ENCODE results near the gene PDIK1L.

Gene PDIK1L

DNA sequence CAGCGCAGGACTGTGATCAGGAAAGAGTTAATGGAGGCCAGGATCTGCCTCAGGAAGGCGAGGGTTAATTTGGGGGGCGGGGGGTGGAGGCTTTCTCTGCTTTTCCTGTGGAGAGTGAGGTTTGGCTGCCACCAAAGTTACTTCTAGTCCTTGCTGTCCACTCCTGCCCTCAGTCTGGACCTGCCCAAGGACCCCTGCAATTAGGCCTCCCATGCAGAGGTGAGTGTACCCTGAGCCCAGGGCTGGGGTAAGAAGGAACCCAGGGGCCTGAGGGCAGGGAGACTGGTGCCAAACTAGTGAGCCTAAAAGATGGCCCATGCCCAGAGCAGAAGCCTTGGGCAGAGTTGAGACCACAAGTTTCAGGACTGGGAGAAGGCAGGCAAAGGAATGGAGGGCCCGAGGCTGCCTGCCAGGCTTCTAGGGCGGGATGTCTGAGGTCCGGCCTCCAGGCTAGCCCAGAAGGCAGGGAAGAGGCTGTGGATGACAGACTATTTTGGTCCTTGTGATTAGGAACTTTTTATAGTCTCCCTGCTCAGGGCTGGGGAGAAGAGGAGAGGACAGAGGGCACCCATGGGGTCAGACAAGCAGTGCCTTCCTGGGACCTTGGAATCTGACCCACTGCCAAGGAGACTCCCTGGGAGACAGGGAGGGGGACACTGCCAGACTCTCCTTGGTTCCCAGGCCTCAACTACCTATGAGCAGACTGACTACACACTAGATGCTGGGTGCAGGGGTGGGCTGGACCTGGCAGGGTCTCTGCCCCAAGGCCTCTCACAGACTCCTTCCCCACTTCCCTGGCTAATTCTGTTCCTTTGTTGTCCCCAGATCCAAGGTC is 47.5 kb downstream of the PDIK1L start, which contains the start of gene FAM110D:
Gene FAM110D, plus strand, starts transcription at position 172 of the 835 bp plus-strand sequence. CDS start 2,213 bp downstream, outside the sequence.
- in situ Hi-C loops (cut with MboI; ENCODE audit: low sequenced_read_pairs): loop anchor here (5.0 kb wide), 1 partner anchor 117 kb away; no protein-coding TSS in a partner anchor
- no peak for DNase-seq (ENCODE audit: low spot score in 2 of 2)
- Histone ChIP-seq H3K4me1 (peaks cover 19% of the 10 kb centered on the region), H3K27me3 (ENCODE audit: low read depth) (no peaks in the 10 kb centered on the region), H3K9me3 (no peaks in the 10 kb centered on the region), H3K4me3 (no peak within 1 kb of the TSS), H3K36me3 (replicated peaks) (no peaks in the 10 kb centered on the region)

GRCh38 chr1:26159743-26160039 is 48.1 kb downstream of the PDIK1L start:
- in situ Hi-C loops (cut with MboI; ENCODE audit: low sequenced_read_pairs): loop anchor here (5.0 kb wide), 1 partner anchor 117 kb away; no protein-coding TSS in a partner anchor
- Histone ChIP-seq H3K36me3 (replicated peaks) (no peaks in the 10 kb centered on the region), H3K27me3 (ENCODE audit: low read depth) (no peaks in the 10 kb centered on the region), H3K4me1 (peaks cover 23% of the 10 kb centered on the region), H3K4me3 (no peak overlapping the region), H3K9me3 (no peaks in the 10 kb centered on the region)
- DNase-seq (ENCODE audit: low spot score in 2 of 2): no peak

- in situ Hi-C loops (cut with MboI; ENCODE audit: low sequenced_read_pairs): no loop called here
- Histone ChIP-seq H3K4me1 (peaks cover 18% of the 10 kb centered on the region), H3K27me3 (ENCODE audit: low read depth) (no peaks in the 10 kb centered on the region), H3K4me3 (no peak overlapping the region), H3K9me3 (no peaks in the 10 kb centered on the region), H3K36me3 (replicated peaks) (no peaks in the 10 kb centered on the region)
- DNase-seq (ENCODE audit: low spot score in 2 of 2): no peak
These were observed 49.1 kb downstream of the PDIK1L start for GRCh38 chr1:26160527-26161414.

DNA sequence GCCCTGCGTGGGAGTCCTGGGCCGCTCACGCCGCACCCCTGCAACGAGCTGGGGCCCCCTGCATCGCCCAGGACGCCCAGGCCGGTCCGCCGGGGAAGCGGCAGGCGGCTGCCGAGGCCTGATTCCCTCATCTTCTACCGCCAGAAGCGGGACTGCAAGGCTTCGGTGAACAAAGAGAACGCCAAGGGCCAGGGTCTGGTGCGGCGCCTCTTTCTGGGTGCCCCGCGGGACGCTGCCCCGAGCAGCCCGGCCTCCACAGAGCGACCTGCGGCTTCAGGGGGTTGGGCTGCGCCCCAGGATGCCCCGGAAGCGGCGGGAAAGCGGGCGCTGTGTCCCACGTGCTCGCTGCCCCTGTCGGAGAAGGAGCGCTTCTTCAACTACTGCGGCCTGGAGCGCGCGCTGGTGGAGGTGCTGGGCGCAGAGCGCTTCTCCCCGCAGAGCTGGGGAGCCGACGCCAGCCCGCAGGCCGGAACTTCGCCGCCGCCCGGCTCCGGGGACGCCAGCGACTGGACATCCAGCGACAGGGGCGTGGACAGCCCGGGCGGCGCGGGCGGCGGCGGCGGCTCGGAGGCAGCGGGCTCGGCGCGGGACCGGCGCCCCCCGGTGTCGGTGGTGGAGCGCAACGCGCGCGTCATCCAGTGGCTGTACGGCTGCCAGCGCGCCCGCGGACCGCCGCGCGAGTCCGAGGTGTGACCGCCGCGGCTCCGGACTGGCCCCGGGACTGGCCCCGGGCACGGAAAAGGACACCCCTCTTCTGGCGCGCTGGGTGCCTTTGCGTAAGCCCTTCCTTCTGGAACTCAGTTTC is 50.0 kb downstream of the PDIK1L start:
- Histone ChIP-seq H3K36me3 (replicated peaks) (no peaks in the 10 kb centered on the region), H3K9me3 (no peaks in the 10 kb centered on the region), H3K27me3 (ENCODE audit: low read depth) (no peaks in the 10 kb centered on the region), H3K4me1 (peaks cover 16% of the 10 kb centered on the region), H3K4me3 (peak overlapping the region; percentile 27)
- DNase-seq (ENCODE audit: low spot score in 2 of 2): peak in 1 of 2 experiments; percentile 71
- in situ Hi-C loops (cut with MboI; ENCODE audit: low sequenced_read_pairs): no loop called here

DNA sequence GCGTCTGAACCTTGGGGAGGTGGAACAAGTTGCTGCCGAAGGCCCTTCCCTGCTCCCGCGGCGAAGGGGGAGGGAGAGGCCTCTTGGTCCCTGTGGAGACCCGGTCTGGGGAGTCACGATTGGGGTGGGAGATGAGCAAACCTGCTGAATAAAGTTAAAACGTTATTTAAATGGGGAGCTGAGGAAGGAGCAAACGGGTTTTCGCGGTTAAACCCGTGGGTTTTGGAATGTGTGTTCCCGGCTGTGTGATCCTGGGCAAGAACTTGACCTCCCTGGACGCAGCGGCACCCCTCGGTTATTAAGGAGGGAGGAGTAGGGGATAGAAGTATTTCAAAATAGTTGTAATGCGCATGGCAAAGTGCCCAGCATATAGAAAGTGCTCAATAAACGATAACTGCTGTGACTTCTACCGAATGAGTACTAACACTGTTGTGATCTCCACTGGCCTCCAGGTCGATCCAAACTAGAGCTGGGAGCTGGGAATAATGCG is 50.6 kb downstream of the PDIK1L start:
- in situ Hi-C loops (cut with MboI; ENCODE audit: low sequenced_read_pairs): no loop called here
- Histone ChIP-seq H3K4me3 (peak overlapping the region; percentile 27), H3K27me3 (ENCODE audit: low read depth) (no peaks in the 10 kb centered on the region), H3K4me1 (peaks cover 15% of the 10 kb centered on the region), H3K36me3 (replicated peaks) (no peaks in the 10 kb centered on the region), H3K9me3 (no peaks in the 10 kb centered on the region)
- no peak for DNase-seq (ENCODE audit: low spot score in 2 of 2)

GRCh38 chr1:26163684-26164035 is 52.0 kb downstream of the PDIK1L start:
- Histone ChIP-seq H3K36me3 (replicated peaks) (no peaks in the 10 kb centered on the region), H3K4me3 (peak overlapping the region; percentile 23), H3K4me1 (peaks cover 19% of the 10 kb centered on the region), H3K9me3 (no peaks in the 10 kb centered on the region), H3K27me3 (ENCODE audit: low read depth) (no peaks in the 10 kb centered on the region)
- no peak for DNase-seq (ENCODE audit: low spot score in 2 of 2)
- in situ Hi-C loops (cut with MboI; ENCODE audit: low sequenced_read_pairs): no loop called here

DNA sequence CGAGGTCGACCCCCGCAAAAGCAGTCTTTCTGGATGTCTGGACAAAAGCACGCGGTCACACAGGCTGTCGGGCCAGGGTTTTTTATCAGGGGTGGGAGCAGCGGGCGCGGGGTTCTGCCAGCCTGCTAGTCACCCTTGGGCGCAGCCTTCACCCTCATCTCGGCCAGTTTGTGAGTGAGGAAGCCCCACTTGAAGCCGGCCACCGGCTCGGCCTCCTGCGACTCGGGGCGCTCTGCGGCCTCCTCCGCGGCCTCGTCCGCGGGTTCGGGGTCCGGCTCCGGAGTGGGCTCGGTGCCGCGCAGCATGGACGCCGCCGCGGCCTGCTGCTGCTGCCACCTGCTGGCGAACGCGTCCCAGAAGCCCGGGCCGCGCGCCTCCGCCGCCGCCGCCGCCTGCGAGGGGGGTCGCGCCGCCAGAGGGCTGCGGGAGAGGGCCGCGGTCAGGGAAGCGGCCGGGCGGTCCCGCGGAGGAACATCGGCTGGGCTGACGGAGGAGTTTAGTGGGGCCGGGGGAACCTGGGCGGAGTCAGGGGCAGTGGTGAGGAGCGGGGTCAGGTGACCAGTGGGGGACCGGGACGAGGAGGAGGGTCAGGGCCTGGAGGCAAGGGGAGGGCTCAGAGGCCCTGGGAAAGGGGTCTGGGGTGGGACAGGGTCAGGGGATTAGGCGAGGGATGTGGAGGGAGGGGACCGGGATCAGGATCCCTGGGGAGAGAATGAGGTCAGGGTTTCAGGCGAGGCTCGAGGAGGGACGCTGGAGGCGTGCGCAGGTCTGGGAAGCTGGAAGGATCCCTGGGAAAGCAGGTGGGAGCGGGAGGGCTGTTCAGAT is 52.6 kb downstream of the PDIK1L start:
- no peaks in the 10 kb centered on the region for H3K36me3 ChIP-seq (replicated peaks)
- in situ Hi-C loops (cut with MboI; ENCODE audit: low sequenced_read_pairs): no loop called here
- H3K27me3 ChIP-seq (ENCODE audit: low read depth): no peaks in the 10 kb centered on the region
- no peaks in the 10 kb centered on the region for H3K9me3 ChIP-seq
- peak; percentile 28 to 71 for DNase-seq (ENCODE audit: low spot score in 2 of 2)
- H3K4me3 ChIP-seq: peak overlapping the region; percentile 23
- H3K4me1 ChIP-seq: peaks cover 25% of the 10 kb centered on the region

- H3K27me3 ChIP-seq (ENCODE audit: low read depth): no peaks in the 10 kb centered on the region
- peak overlapping the region; percentile 22; the same call in 1 of the 2 replicates for H3K4me3 ChIP-seq
- H3K4me1 ChIP-seq: peaks cover 28% of the 10 kb centered on the region
- in situ Hi-C loops (cut with MboI; ENCODE audit: low sequenced_read_pairs): no loop called here
- no peak for DNase-seq (ENCODE audit: low spot score in 2 of 2)
- H3K36me3 ChIP-seq (replicated peaks): peaks cover 4% of the 10 kb centered on the region; the same call in 1 of the 2 replicates
- H3K9me3 ChIP-seq: no peaks in the 10 kb centered on the region
These were observed 53.5 kb downstream of the PDIK1L start for GRCh38 chr1:26164861-26165842.

- H3K4me1 ChIP-seq: peaks cover 29% of the 10 kb centered on the region
- peaks cover 16% of the 10 kb centered on the region for H3K36me3 ChIP-seq (replicated peaks)
- in situ Hi-C loops (cut with MboI; ENCODE audit: low sequenced_read_pairs): no loop called here
- H3K27me3 ChIP-seq (ENCODE audit: low read depth): no peaks in the 10 kb centered on the region
- no peak overlapping the region for H3K4me3 ChIP-seq
- no peaks in the 10 kb centered on the region for H3K9me3 ChIP-seq
- no peak for DNase-seq (ENCODE audit: low spot score in 2 of 2)
These were observed 55.2 kb downstream of the PDIK1L start for GRCh38 chr1:26166719-26167281.

DNA sequence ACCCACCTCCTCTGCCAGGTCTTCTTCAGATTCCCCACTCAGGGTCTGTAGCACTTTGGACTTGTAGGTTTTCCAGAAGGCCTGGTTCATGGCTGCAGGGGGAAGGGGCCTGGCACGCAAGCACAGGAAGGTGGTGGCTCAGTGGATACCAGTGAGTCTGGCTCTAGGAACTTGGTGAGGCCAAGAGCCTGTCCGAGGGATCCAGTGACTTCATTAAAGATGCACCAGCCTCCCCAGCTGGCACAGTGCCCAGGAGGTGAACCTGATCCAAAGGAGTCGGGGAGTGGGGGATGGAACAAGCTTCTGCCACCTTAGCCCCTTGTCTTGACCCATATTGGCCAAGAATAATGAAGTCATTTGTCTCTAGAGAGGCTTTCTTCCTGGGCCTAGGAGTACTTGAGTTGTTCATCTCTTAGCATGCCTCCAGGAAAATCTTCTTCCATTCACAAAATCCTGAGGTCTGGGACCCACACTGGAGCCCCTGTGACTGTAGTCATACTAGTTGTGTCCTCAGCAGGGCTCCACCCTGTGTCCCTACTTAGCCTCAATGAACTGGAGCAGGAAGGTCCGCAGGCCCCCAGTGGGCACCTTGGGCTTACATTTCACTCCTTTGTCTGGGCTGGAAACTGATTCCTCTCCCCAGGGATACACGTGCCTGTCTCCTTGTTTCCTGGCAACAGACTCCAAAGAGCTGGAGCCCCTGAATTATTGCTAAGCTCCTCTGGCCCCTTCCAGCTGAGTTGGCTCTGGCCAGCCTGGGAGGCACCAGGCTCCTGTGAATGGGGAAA is 57.0 kb downstream of the PDIK1L start, which contains the start of gene C1orf232:
Gene C1orf232, minus strand, starts transcription at position 554 of the 788 bp plus-strand sequence. Its CDS starts 464 bp downstream, at position 90.
- H3K4me1 ChIP-seq: peaks cover 26% of the 10 kb centered on the region
- no peaks in the 10 kb centered on the region for H3K9me3 ChIP-seq
- peak; percentile 29 to 61 for DNase-seq (ENCODE audit: low spot score in 2 of 2)
- H3K27me3 ChIP-seq (ENCODE audit: low read depth): no peaks in the 10 kb centered on the region
- peaks cover 16% of the 10 kb centered on the region for H3K36me3 ChIP-seq (replicated peaks)
- in situ Hi-C loops (cut with MboI; ENCODE audit: low sequenced_read_pairs): no loop called here
- H3K4me3 ChIP-seq: peak within 1 kb of the TSS; percentile 98

GRCh38 chr1:26169198-26169554 is 57.6 kb downstream of the PDIK1L start:
- Histone ChIP-seq H3K27me3 (ENCODE audit: low read depth) (no peaks in the 10 kb centered on the region), H3K9me3 (no peaks in the 10 kb centered on the region), H3K4me1 (peaks cover 23% of the 10 kb centered on the region), H3K36me3 (replicated peaks) (peaks cover 16% of the 10 kb centered on the region), H3K4me3 (peak overlapping the region; percentile 98)
- in situ Hi-C loops (cut with MboI; ENCODE audit: low sequenced_read_pairs): no loop called here
- DNase-seq (ENCODE audit: low spot score in 2 of 2): no peak

Data from HAP-1 (cell line).